ENCODE measurements around the gene DUT. TPM values are rescaled to one million over a fixed set of nuclear protein-coding genes. Genes with fewer than 3 reads are reported as not detected.

Gene DUT
- total and polyA plus RNA-seq, 9 of the 15 experiments (the other 6 are each of a cell fraction or from before 2014, with no cell fraction given), result 13.9 to 235 (median 94.9) TPM

GRCh38 chr15:48330855-48331795, at the start of gene DUT (continued):
- TF ChIP-seq MGA (IDR thresholded peaks at IDR 0.05) (no peak), SRSF9 (IDR thresholded peaks at IDR 0.05; ENCODE audit: borderline replicate concordance, low read depth, low read length) (no peak), ZNF174 (CRISPR knock-in tag; IDR thresholded peaks at IDR 0.05) (no peak), GTF3C2 (IDR thresholded peaks at IDR 0.05; ENCODE audit: borderline replicate concordance, extremely low read depth, insufficient read length) (no peak), RERE (CRISPR knock-in tag; IDR thresholded peaks at IDR 0.05; ENCODE audit: borderline replicate concordance) (no peak)

All from K562 (cell line).